ENCODE data around the gene FRMD4A.
"Not testable (repeated sequence)": the region's sequence is repeated elsewhere in the genome, so short reads cannot be mapped to it uniquely, and the experiment has no call there.

Gene FRMD4A

GRCh38 chr10:14048930-14049613, 281.7 kb downstream of the FRMD4A start:
- DNase-seq, result no peak

GRCh38 chr10:14047431-14047830, 283.3 kb downstream of the FRMD4A start:
- DNase-seq, result no peak

- not testable (repeated sequence) for DNase-seq
Measured at GRCh38 chr10:14042051-14042450, 288.7 kb downstream of the FRMD4A start.

- peak; percentile 17 for DNase-seq
Measured at GRCh38 chr10:14040787-14041631, 289.7 kb downstream of the FRMD4A start.

- peak; percentile 87 for DNase-seq
Measured at GRCh38 chr10:14039968-14040668, 290.6 kb downstream of the FRMD4A start.

GRCh38 chr10:14036233-14036632, 294.5 kb downstream of the FRMD4A start:
- no peak for DNase-seq

- DNase-seq, result no peak
Measured at GRCh38 chr10:14035506-14035905, 295.2 kb downstream of the FRMD4A start.

- DNase-seq, result no peak
Measured at GRCh38 chr10:14032406-14032998, 298.2 kb downstream of the FRMD4A start.

GRCh38 chr10:14026325-14026724, 304.4 kb downstream of the FRMD4A start:
- DNase-seq, result no peak

GRCh38 chr10:14025283-14026189, 305.2 kb downstream of the FRMD4A start:
- DNase-seq, result no peak

- DNase-seq, result no peak
Measured at GRCh38 chr10:14024329-14025202, 306.2 kb downstream of the FRMD4A start.

GRCh38 chr10:14023673-14024328, 306.9 kb downstream of the FRMD4A start:
- DNase-seq, result no peak

- no peak for DNase-seq
Measured at GRCh38 chr10:14022954-14023672, 307.6 kb downstream of the FRMD4A start.

GRCh38 chr10:14022052-14022451, 308.7 kb downstream of the FRMD4A start:
- no peak for DNase-seq

GRCh38 chr10:14020037-14020664, 310.6 kb downstream of the FRMD4A start:
- no peak for DNase-seq

GRCh38 chr10:14017467-14017866, 313.3 kb downstream of the FRMD4A start:
- peak; percentile 87 for DNase-seq

GRCh38 chr10:14016931-14017333, 313.8 kb downstream of the FRMD4A start:
- DNase-seq, result no peak

GRCh38 chr10:14016011-14016536, 314.6 kb downstream of the FRMD4A start:
- peak; percentile 50 for DNase-seq

GRCh38 chr10:14014423-14014822, 316.3 kb downstream of the FRMD4A start:
- no peak for DNase-seq

Measured in fibroblast of skin of abdomen (primary cell).